Measurements from ENCODE around the gene STEAP3. TPM values are rescaled to one million over a fixed set of nuclear protein-coding genes. Genes with fewer than 3 reads are reported as not detected.

Gene STEAP3
- total RNA-seq, 1 experiment from 2014 or later: 24.0 TPM

DNA sequence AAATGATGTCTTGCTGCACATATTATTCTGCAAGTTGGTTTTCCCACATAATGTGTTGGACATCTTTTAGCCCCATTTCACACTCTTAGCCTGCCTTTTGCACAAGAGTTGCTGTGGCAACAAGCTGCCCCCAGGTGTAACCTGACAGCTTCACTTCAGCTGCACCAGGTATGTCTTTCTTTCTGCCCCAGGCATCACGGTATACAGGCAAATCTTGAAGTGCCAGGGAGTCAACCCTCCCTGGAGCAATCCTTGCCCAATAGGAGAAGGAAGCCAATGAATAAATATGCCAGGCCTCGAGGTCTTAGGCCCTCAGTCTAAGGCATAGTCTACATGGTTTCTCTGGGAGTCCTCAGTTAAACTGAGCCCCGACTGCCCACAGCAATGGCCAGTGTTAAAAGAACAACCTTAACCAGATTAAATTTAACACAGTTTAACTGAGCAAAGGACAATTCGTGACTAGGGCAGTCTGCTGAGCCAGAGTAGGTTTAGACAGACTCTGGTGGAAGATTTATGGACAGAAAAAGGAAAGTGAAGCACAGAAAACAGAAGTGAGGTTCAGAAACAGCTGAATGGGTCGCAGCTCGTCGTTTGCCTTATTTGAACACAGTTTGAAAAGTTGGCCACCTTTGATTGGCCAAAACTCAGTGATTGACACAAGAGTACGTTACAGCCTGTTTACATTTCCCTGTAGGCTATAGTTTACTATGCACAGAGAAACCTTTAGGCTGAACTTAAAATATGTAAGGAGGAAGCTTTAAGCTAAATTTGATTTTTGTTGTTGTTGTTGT, 33.1 kb upstream of the STEAP3 start:
- Mint-ChIP-seq H3K4me3 (no peak overlapping the region), H3K4me1 (peaks cover 22% of the 10 kb centered on the region), H3K9me3 (no peaks in the 10 kb centered on the region), H3K36me3 (no peaks in the 10 kb centered on the region), H3K27me3 (ENCODE audit: low read depth) (peaks cover 12% of the 10 kb centered on the region), H3K27ac (no peak overlapping the region)
- POLR2A ChIA-PET: no interaction called here
- no peak for DNase-seq (ENCODE audit: low spot score)
- CTCF ChIA-PET: interaction anchor here (1.0 to 1.3 kb wide), 2 partner anchors 9 to 86 kb away, joined by 3 to 4 read pairs; no protein-coding TSS in a partner anchor
- TF ChIP-seq, protein P1, sequence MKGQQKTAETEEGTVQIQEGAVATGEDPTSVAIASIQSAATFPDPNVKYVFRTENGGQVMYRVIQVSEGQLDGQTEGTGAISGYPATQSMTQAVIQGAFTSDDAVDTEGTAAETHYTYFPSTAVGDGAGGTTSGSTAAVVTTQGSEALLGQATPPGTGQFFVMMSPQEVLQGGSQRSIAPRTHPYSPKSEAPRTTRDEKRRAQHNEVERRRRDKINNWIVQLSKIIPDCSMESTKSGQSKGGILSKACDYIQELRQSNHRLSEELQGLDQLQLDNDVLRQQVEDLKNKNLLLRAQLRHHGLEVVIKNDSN (CRISPR knock-in tag; IDR thresholded peaks at IDR 0.05): no peak
- TF ChIP-seq TCF7 (CRISPR knock-in tag; IDR thresholded peaks at IDR 0.05; ENCODE audit: low read depth) (no peak), ZNF416 (CRISPR knock-in tag; IDR thresholded peaks at IDR 0.05) (no peak), TP53 (CRISPR knock-in tag; IDR thresholded peaks at IDR 0.05) (no peak), GTF2I (CRISPR knock-in tag; conservative IDR thresholded peaks at IDR 0.05) (no peak), ZNF423 (CRISPR knock-in tag; IDR thresholded peaks at IDR 0.05) (no peak), CREM (CRISPR knock-in tag; IDR thresholded peaks at IDR 0.05) (no peak), CREB1 (CRISPR knock-in tag; IDR thresholded peaks at IDR 0.05) (no peak), ZNF232 (CRISPR knock-in tag; IDR thresholded peaks at IDR 0.05) (no peak), KAT7 (CRISPR knock-in tag; IDR thresholded peaks at IDR 0.05; ENCODE audit: borderline replicate concordance) (no peak), ZNF263 (CRISPR knock-in tag; IDR thresholded peaks at IDR 0.05; ENCODE audit: low read depth) (no peak), ZNF396 (CRISPR knock-in tag; IDR thresholded peaks at IDR 0.05; ENCODE audit: borderline replicate concordance) (no peak)
- TF ChIP-seq, protein P2, sequence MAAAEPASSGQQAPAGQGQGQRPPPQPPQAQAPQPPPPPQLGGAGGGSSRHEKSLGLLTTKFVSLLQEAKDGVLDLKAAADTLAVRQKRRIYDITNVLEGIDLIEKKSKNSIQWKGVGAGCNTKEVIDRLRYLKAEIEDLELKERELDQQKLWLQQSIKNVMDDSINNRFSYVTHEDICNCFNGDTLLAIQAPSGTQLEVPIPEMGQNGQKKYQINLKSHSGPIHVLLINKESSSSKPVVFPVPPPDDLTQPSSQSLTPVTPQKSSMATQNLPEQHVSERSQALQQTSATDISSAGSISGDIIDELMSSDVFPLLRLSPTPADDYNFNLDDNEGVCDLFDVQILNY (CRISPR knock-in tag; IDR thresholded peaks at IDR 0.05): no peak
- TF ChIP-seq, protein P3, sequence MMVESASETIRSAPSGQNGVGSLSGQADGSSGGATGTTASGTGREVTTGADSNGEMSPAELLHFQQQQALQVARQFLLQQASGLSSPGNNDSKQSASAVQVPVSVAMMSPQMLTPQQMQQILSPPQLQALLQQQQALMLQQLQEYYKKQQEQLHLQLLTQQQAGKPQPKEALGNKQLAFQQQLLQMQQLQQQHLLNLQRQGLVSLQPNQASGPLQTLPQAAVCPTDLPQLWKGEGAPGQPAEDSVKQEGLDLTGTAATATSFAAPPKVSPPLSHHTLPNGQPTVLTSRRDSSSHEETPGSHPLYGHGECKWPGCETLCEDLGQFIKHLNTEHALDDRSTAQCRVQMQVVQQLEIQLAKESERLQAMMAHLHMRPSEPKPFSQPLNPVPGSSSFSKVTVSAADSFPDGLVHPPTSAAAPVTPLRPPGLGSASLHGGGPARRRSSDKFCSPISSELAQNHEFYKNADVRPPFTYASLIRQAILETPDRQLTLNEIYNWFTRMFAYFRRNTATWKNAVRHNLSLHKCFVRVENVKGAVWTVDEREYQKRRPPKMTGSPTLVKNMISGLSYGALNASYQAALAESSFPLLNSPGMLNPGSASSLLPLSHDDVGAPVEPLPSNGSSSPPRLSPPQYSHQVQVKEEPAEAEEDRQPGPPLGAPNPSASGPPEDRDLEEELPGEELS (CRISPR knock-in tag; IDR thresholded peaks at IDR 0.05): no peak
- no peak for ATAC-seq

DNA sequence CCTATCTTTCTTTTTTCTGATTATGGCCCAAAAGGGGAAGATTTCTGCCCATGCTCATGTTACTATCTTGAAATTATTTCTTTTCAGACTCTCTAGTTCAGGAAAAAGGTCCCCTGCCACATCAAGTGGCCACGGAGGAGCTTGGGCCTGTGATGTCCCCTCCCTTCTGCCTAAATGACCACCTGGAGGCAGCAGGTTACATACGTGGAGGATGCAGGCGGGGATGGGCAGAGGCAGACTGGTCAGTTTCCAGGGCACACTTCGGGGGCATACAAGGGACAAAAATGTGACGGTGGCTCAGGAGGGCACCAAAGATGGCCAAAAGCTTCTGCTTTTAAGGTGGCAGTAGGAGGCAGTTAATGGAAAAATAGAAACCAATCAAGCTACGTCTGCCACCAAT, 30.7 kb upstream of the STEAP3 start:
- TF ChIP-seq OVOL2 (CRISPR knock-in tag; IDR thresholded peaks at IDR 0.05; ENCODE audit: borderline replicate concordance) (no peak), ZNF416 (CRISPR knock-in tag; IDR thresholded peaks at IDR 0.05) (no peak)
- Mint-ChIP-seq H3K36me3 (no peaks in the 10 kb centered on the region), H3K4me1 (peaks cover 43% of the 10 kb centered on the region), H3K9me3 (no peaks in the 10 kb centered on the region), H3K27me3 (ENCODE audit: low read depth) (peaks cover 18% of the 10 kb centered on the region), H3K27ac (no peak overlapping the region), H3K4me3 (no peak overlapping the region)
- POLR2A ChIA-PET: no interaction called here
- CTCF ChIA-PET: interaction anchor here (0.7 to 1.6 kb wide), 3 partner anchors 19 to 119 kb away, joined by 3 read pairs; no protein-coding TSS in a partner anchor
- DNase-seq (ENCODE audit: low spot score) (no peak), ATAC-seq (no peak)

DNA sequence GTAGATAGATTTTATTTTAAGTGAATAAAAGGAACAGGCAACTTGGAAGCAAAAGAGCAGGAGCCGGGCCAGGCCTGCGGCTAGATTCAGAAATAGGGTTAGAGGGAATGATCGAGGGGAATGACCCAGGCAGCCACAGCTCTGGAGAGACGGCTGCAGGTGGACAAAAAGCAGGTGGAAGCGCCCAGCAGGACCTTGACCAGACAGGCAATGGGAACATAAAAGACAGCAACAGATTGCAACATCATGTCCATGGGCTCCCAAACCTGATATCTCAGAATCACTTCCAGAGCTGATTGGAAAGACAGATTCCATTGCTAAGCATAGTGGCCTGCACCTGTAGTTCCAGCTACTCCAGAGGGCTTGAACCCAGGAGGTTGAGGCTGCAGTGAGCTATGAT, 28.6 kb upstream of the STEAP3 start:
- H3K4me3 Mint-ChIP-seq: no peak overlapping the region
- ChIA-PET CTCF (interaction anchor here (2.4 kb wide), 1 partner anchor 313 kb away, joined by 13 read pairs; no protein-coding TSS in a partner anchor), POLR2A (no interaction called here)
- H3K36me3 Mint-ChIP-seq: no peaks in the 10 kb centered on the region
- DNase-seq (ENCODE audit: low spot score) (no peak), ATAC-seq (no peak)
- H3K9me3 Mint-ChIP-seq: no peaks in the 10 kb centered on the region
- H3K4me1 Mint-ChIP-seq: peaks cover 51% of the 10 kb centered on the region
- H3K27ac Mint-ChIP-seq: no peak overlapping the region
- TF ChIP-seq, protein P4, sequence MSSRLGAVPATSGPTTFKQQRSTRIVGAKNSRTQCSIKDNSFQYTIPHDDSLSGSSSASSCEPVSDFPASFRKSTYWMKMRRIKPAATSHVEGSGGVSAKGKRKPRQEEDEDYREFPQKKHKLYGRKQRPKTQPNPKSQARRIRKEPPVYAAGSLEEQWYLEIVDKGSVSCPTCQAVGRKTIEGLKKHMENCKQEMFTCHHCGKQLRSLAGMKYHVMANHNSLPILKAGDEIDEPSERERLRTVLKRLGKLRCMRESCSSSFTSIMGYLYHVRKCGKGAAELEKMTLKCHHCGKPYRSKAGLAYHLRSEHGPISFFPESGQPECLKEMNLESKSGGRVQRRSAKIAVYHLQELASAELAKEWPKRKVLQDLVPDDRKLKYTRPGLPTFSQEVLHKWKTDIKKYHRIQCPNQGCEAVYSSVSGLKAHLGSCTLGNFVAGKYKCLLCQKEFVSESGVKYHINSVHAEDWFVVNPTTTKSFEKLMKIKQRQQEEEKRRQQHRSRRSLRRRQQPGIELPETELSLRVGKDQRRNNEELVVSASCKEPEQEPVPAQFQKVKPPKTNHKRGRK (CRISPR knock-in tag; IDR thresholded peaks at IDR 0.05; ENCODE audit: borderline replicate concordance): 0 out of 2 replicates have a peak, but pooled peaks have one; percentile 42
- TF ChIP-seq, protein P5, sequence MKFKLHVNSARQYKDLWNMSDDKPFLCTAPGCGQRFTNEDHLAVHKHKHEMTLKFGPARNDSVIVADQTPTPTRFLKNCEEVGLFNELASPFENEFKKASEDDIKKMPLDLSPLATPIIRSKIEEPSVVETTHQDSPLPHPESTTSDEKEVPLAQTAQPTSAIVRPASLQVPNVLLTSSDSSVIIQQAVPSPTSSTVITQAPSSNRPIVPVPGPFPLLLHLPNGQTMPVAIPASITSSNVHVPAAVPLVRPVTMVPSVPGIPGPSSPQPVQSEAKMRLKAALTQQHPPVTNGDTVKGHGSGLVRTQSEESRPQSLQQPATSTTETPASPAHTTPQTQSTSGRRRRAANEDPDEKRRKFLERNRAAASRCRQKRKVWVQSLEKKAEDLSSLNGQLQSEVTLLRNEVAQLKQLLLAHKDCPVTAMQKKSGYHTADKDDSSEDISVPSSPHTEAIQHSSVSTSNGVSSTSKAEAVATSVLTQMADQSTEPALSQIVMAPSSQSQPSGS (CRISPR knock-in tag; IDR thresholded peaks at IDR 0.05; ENCODE audit: borderline replicate concordance, low read depth): no peak
- H3K27me3 Mint-ChIP-seq (ENCODE audit: low read depth): peaks cover 26% of the 10 kb centered on the region
